WI38 (cell line): Measurements from ENCODE around the gene DAZAP1.
"Not testable (repeated sequence)": the region's sequence is repeated elsewhere in the genome, so short reads cannot be mapped to it uniquely, and the experiment has no call there.

Source experiments
- H3K4me3 ChIP-seq: 2 replicates; pipeline ENCODE4 v1.5.1; 2011; ENCODE audit warnings: low read depth, mild to moderate bottlenecking, control low read depth, low read length
- TF ChIP-seq, protein P1 (sequence below): IDR thresholded peaks from 2 replicates; pipeline ENCODE4 v1.5.1; 2012; ENCODE audit warnings: low read depth, mild to moderate bottlenecking, control low read depth, low read length

Gene DAZAP1

DNA sequence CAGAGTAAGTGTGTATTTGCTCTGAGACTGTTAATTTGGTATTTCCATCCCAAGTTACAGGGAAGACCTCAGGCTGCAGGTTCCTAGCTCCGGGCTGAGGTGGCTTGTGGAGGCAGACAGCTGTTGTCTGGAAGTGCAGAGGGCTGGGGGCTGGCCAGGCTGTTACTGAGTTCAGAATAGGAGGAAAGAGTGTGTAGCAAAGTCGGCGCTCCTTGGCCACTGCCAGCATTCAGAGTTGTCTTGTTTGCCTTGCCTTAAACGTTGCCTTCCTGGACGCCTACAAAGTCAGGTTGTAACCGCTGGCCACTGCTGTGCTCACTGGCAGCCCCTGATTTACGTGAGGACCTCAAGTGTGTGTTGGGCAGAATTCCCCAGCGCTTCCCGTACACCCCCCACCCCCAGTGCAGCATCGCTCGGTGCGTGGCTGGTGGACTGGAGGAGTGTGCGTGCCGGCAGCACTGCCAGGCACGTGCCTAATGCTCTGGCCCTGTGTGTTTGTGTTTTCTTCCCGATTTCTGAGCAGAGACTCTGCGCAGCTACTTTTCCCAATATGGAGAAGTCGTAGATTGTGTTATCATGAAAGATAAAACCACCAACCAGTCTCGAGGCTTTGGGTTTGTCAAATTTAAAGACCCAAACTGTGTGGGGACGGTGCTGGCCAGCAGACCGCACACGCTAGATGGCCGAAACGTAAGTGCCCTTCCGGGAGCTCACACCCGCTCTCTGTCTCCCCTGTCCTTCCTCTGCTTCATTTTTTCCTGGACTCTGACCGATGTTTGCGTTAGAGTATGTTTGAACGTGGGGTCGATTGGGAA, 10.5 kb downstream of the DAZAP1 start:
- TF ChIP-seq, protein P1, sequence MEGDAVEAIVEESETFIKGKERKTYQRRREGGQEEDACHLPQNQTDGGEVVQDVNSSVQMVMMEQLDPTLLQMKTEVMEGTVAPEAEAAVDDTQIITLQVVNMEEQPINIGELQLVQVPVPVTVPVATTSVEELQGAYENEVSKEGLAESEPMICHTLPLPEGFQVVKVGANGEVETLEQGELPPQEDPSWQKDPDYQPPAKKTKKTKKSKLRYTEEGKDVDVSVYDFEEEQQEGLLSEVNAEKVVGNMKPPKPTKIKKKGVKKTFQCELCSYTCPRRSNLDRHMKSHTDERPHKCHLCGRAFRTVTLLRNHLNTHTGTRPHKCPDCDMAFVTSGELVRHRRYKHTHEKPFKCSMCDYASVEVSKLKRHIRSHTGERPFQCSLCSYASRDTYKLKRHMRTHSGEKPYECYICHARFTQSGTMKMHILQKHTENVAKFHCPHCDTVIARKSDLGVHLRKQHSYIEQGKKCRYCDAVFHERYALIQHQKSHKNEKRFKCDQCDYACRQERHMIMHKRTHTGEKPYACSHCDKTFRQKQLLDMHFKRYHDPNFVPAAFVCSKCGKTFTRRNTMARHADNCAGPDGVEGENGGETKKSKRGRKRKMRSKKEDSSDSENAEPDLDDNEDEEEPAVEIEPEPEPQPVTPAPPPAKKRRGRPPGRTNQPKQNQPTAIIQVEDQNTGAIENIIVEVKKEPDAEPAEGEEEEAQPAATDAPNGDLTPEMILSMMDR: no peak
- no peak overlapping the region for H3K4me3 ChIP-seq

DNA sequence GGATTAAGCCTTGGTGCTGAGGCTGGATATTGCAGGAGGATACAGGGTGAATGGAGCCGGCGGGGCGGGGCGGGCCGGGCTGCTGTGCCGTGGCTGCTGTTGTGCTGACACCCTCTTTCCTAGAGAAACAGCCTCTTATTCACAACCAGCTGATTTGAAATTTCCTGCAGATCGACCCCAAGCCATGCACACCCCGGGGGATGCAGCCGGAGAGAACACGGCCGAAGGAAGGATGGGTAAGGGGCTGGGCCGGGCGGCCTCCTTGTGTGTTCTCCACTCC, 11.1 kb downstream of the DAZAP1 start:
- TF ChIP-seq, protein P1: no peak

DNA sequence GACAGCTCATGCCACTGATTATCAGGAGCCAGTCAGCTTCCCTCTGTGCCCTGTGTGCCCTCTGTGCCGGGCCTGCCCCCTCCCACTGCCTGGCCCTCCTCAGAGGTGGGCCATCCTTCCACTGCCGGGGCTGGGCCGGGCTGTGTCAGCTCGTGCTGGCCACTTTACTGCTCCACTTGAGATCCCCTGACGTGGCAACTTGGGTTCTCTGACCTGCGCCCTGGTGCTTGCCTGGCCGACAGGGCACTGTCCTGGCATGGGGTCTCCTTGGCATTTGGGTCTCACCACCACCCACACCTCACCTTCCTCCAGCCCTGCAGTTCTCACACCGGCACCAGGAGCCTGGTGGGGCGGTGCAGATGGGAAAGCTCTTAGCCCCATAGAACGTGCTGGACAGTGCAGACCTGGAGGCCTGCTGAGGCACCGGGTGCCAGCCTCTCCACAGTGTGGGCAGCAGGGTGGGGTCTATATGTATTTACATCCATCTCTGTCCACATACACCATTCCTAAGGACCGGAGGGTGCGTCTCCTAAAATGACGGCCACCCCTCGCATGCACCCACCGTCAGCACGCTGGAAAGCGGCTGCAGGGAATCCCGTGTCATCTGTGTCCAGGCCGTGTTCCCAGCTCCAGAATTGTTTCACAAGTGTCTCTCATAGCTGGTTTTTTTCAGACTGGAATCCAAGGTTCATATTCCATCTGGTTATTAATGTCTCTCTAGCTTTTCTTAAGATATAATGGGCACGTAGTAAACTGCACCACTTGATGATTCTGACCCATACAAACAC, 11.8 kb downstream of the DAZAP1 start:
- TF ChIP-seq, protein P1: no peak
- no peak overlapping the region for H3K4me3 ChIP-seq

More for the DNA sequence above, 11.1 kb downstream of the DAZAP1 start:
- no peak overlapping the region for H3K4me3 ChIP-seq

DNA sequence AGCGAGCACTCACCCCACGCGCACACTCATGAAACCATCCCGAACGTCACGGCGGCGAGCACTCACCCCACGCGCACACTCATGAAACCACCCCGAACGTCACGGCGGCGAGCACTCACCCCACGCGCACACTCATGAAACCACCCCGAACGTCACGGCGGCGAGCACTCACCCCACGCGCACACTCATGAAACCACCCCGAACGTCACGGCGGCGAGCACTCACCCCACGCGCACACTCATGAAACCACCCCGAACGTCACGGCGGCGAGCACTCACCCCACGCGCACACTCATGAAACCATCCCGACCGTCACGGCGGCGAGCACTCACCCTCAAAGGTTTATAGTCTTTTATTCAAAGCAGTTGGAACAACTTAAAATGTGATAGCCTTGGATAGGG, 12.7 kb downstream of the DAZAP1 start:
- not testable (repeated sequence) for H3K4me3 ChIP-seq

DNA sequence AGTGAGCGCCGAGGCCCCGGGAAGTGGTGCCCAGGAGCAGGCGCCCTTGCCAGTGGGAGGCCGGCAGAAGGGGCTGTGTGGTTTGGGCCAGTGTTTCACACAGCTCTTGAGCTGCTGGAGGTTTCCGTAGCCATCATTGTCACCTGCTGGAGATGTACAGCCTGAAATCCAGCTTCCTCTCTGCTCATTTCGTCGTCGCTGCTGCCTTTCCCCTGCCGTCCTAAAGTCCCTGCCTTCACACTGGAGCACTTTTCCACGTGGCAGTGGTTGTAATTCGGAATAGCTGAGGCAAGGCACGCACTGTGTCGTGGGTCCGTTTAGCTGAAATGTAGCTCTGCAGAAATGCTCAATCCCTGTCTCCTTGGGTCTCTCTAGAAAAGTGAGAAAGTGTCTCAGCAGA, 13.2 kb downstream of the DAZAP1 start:
- no peak overlapping the region for H3K4me3 ChIP-seq
- TF ChIP-seq, protein P1: no peak

DNA sequence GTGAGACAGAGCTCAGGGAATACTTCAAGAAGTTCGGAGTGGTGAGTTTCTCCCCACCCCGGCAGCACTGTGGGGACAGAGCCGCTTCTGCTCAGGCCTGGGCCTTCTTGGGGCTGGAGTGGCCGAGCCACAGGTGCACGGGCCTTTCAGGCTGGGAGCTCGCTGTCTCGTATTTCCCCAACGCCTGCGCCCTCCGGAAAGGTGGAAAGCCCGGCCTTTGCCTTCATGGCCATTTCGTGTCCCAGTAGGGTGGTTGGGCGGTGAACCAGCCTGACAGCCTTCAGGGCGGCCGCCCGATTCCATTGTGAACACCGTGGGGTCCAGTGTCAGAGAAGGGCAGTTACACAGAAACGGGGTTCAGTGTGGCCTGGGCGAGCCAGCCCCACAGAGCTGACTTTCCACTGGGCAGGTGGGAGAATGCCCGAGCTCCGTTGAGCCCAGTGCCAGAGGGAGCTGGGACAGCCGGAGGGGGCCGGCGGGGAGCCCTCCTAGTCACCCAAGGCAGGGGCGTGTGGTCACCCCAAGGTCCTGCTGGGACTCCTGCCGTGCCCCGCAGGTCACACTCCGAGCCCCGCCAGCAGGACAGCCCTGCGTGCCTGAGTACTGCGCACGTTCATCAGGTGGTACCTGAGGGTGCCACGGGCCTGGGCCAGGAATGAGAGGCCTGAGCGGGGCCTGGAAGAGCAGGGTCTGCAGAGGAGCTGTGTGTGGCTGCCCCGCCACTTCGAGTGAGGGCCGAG, 14.0 kb downstream of the DAZAP1 start:
- TF ChIP-seq, protein P1: no peak
- H3K4me3 ChIP-seq: no peak overlapping the region

DNA sequence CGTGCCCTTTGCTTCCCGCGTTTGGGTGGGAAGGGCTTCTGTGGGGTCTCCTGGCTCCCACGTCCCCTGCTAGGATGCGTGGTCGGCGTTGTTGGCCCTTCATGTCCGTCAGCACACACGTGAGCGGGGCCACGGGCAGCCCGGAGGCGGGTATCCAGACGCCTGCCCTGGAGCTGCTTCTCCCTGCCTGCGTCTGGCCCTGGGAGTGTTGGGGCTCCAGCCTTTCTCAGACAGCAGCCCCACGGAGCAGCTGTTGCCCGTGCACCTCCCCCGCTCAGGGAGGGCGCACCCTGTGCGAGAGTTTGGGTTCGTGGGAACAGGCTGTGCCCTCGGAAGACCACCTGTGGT, 14.5 kb downstream of the DAZAP1 start:
- TF ChIP-seq, protein P1: no peak
- H3K4me3 ChIP-seq: no peak overlapping the region
